ENCODE results near the gene MICAL3. TPM values are rescaled to one million over a fixed set of nuclear protein-coding genes. Genes with fewer than 3 reads are reported as not detected.

Gene MICAL3
- total RNA-seq, 1 experiment from 2014 or later = 47.1 TPM

- intact Hi-C loops (cut with micrococcal nuclease; ENCODE audit: unreplicated experiment) (no loop called here), in situ Hi-C loops (cut with HindIII; ENCODE audit: low pct_unique_long_range_greater_than_20kb, low sequenced_read_pairs) (no loop called here)
- H3K9me3 ChIP-seq (ENCODE audit: control insufficient read depth, insufficient read depth, low read depth, low read length) = no peaks in the 10 kb centered on the region
- no peak overlapping the region for H3K27ac ChIP-seq (ENCODE audit: low read length)
- H3K4me1 ChIP-seq (ENCODE audit: control insufficient read depth, insufficient read depth, low read length) = no peaks in the 10 kb centered on the region
- TF ChIP-seq TCF7L2 (IDR thresholded peaks at IDR 0.05; ENCODE audit: low read depth, low read length) (no peak), CTCF (IDR thresholded peaks at IDR 0.05) (no peak)
- TF ChIP-seq, protein P1, sequence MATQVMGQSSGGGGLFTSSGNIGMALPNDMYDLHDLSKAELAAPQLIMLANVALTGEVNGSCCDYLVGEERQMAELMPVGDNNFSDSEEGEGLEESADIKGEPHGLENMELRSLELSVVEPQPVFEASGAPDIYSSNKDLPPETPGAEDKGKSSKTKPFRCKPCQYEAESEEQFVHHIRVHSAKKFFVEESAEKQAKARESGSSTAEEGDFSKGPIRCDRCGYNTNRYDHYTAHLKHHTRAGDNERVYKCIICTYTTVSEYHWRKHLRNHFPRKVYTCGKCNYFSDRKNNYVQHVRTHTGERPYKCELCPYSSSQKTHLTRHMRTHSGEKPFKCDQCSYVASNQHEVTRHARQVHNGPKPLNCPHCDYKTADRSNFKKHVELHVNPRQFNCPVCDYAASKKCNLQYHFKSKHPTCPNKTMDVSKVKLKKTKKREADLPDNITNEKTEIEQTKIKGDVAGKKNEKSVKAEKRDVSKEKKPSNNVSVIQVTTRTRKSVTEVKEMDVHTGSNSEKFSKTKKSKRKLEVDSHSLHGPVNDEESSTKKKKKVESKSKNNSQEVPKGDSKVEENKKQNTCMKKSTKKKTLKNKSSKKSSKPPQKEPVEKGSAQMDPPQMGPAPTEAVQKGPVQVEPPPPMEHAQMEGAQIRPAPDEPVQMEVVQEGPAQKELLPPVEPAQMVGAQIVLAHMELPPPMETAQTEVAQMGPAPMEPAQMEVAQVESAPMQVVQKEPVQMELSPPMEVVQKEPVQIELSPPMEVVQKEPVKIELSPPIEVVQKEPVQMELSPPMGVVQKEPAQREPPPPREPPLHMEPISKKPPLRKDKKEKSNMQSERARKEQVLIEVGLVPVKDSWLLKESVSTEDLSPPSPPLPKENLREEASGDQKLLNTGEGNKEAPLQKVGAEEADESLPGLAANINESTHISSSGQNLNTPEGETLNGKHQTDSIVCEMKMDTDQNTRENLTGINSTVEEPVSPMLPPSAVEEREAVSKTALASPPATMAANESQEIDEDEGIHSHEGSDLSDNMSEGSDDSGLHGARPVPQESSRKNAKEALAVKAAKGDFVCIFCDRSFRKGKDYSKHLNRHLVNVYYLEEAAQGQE (IDR thresholded peaks at IDR 0.05; ENCODE audit: insufficient read depth in 1 of 2, low read depth in 2 of 2, low read length in 1 of 2) = no peak
- CTCF ChIA-PET = no interaction called here
- POLR2A ChIA-PET = no interaction called here
- no peak overlapping the region for H3K4me3 ChIP-seq (ENCODE audit: low read depth in 2 of 2, low read length in 2 of 2)
- H3K27me3 ChIP-seq (ENCODE audit: control insufficient read depth, insufficient read depth, low read length) = no peaks in the 10 kb centered on the region
- BruUV-seq (replicated peaks) = no TSS peak
- H3K36me3 ChIP-seq (ENCODE audit: control insufficient read depth, insufficient read depth, low read length) = no peaks in the 10 kb centered on the region
- ATAC-seq = no peak
- DNase-seq (ENCODE audit: low read depth, low spot score) = no peak
Observed at GRCh38 chr22:18013947-18014346, 10.4 kb downstream of the MICAL3 start.

DNA sequence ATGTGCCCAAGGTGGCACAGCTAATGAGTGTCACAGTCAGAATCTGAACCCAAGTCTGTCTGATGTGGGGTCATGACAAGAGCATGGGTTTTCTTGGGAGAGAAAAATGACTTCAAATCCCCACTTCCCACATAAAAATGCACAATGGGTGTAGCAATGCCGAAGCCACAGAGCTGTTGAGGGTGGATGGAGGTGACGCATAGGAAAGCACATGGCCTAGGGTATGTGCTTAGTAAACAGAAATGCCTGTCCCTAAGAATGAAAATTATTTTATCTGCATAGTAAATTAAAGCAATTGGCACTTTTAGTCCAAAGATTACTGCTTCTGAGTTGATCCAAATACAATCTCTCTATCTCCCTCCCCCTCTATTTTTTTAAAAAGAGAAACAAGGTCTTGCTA, 10.9 kb downstream of the MICAL3 start:
- H3K36me3 ChIP-seq (ENCODE audit: control insufficient read depth, insufficient read depth, low read length) = no peaks in the 10 kb centered on the region
- DNase-seq (ENCODE audit: low read depth, low spot score) (no peak), ATAC-seq (no peak)
- no peak overlapping the region for H3K27ac ChIP-seq (ENCODE audit: low read length)
- no peaks in the 10 kb centered on the region for H3K4me1 ChIP-seq (ENCODE audit: control insufficient read depth, insufficient read depth, low read length)
- CTCF ChIA-PET = no interaction called here
- in situ Hi-C loops (cut with HindIII; ENCODE audit: low pct_unique_long_range_greater_than_20kb, low sequenced_read_pairs) (no loop called here), intact Hi-C loops (cut with micrococcal nuclease; ENCODE audit: unreplicated experiment) (no loop called here)
- TF ChIP-seq POLR2AphosphoS5 (IDR thresholded peaks at IDR 0.05; ENCODE audit: low read depth, low read length) (no peak), CTCF (IDR thresholded peaks at IDR 0.05) (no peak), TCF7L2 (IDR thresholded peaks at IDR 0.05; ENCODE audit: low read depth, low read length) (no peak), SIN3A (IDR thresholded peaks at IDR 0.05; ENCODE audit: borderline replicate concordance, insufficient read depth, low read depth, low read length) (no peak)
- TF ChIP-seq, protein P1 (IDR thresholded peaks at IDR 0.05; ENCODE audit: insufficient read depth in 1 of 2, low read depth in 2 of 2, low read length in 1 of 2) = no peak
- H3K27me3 ChIP-seq (ENCODE audit: control insufficient read depth, insufficient read depth, low read length) = no peaks in the 10 kb centered on the region
- no peaks in the 10 kb centered on the region for H3K9me3 ChIP-seq (ENCODE audit: control insufficient read depth, insufficient read depth, low read depth, low read length)
- no TSS peak for BruUV-seq (replicated peaks)
- no peak overlapping the region for H3K4me3 ChIP-seq (ENCODE audit: low read depth in 2 of 2, low read length in 2 of 2)
- POLR2A ChIA-PET = no interaction called here

Measured in Panc1 (cell line).